ENCODE measurements around the gene STARD3. TPM values are rescaled to one million over a fixed set of nuclear protein-coding genes. Genes with fewer than 3 reads are reported as not detected.

The STARD3 gene
- total RNA-seq, 1 donor from 2014 or later, result 18.4 TPM

DNA sequence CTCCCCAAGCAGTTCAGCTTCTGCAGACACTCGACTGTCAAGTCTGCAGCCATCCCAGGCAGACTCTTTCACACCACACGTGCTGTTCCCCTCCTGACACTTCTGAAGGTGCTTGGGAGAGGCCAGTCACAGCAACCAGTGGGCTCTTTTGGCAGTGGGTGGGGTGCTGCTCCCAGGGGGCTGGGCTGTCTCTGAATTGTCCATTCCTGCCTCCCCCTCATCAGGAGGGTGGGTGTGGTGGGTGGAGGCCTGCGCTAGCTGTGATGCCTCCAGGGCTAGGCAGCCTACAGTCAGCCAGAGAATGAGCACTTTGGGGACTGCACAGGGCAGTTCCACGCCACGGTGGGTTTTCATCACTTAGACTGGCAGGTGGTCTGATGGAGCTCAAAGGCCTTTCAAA, 10.3 kb downstream of the STARD3 start:
- DNase-seq (ENCODE audit: low read depth) (no peak), FAIRE-seq (no peak)
- no peak overlapping the region for H3K4me3 ChIP-seq (ENCODE audit: low read depth, low read length)
- H3K27me3 ChIP-seq (ENCODE audit: control insufficient read depth, insufficient read depth, low read length), result no peaks in the 10 kb centered on the region
- TF ChIP-seq, protein P1, sequence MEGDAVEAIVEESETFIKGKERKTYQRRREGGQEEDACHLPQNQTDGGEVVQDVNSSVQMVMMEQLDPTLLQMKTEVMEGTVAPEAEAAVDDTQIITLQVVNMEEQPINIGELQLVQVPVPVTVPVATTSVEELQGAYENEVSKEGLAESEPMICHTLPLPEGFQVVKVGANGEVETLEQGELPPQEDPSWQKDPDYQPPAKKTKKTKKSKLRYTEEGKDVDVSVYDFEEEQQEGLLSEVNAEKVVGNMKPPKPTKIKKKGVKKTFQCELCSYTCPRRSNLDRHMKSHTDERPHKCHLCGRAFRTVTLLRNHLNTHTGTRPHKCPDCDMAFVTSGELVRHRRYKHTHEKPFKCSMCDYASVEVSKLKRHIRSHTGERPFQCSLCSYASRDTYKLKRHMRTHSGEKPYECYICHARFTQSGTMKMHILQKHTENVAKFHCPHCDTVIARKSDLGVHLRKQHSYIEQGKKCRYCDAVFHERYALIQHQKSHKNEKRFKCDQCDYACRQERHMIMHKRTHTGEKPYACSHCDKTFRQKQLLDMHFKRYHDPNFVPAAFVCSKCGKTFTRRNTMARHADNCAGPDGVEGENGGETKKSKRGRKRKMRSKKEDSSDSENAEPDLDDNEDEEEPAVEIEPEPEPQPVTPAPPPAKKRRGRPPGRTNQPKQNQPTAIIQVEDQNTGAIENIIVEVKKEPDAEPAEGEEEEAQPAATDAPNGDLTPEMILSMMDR (IDR thresholded peaks at IDR 0.05; ENCODE audit: insufficient read depth, low read length, severe bottlenecking), result no peak
- H3K36me3 ChIP-seq (ENCODE audit: control insufficient read depth, insufficient read depth, low read length), result no peaks in the 10 kb centered on the region

DNA sequence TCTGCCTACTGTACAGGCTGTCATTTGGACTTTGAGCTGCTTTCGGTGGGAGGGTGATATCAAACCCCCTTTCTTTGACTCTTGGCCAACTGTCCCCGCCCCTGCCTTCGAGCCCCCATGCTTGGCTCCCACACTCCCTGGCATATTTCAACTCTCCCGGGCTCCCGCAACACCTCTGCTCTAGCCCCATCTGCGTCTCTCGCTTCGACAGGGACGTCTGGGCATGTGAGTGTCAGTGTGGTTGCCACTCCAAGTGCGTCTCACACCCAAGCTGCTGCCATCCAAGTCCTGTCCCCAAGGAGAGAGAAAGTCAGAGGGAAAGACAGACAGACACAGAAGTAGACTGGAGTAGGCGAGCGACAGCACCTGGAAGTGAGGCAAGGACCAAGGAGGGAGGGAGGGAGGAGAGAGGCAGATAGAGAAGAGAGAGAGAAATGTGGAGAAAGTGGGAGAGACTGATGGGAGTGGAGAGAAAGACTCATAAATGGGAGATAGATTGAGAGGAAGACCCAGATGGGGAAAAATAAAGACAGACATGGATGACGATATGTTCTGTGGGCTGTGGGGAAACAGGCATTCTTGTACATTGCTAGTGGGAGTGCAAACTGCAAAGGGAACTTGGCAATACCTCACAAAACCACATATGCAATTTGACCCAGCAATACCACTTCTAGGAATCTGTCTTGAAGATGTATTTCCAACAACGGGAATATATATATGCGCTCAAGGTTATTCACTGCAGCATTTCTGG, 11.8 kb downstream of the STARD3 start:
- DNase-seq (ENCODE audit: low read depth) (no peak), FAIRE-seq (no peak)
- Histone ChIP-seq H3K36me3 (ENCODE audit: control insufficient read depth, insufficient read depth, low read length) (no peaks in the 10 kb centered on the region), H3K27me3 (ENCODE audit: control insufficient read depth, insufficient read depth, low read length) (no peaks in the 10 kb centered on the region), H3K4me3 (ENCODE audit: low read depth, low read length) (no peak overlapping the region)
- TF ChIP-seq, protein P1 (IDR thresholded peaks at IDR 0.05; ENCODE audit: insufficient read depth, low read length, severe bottlenecking), result no peak

DNA sequence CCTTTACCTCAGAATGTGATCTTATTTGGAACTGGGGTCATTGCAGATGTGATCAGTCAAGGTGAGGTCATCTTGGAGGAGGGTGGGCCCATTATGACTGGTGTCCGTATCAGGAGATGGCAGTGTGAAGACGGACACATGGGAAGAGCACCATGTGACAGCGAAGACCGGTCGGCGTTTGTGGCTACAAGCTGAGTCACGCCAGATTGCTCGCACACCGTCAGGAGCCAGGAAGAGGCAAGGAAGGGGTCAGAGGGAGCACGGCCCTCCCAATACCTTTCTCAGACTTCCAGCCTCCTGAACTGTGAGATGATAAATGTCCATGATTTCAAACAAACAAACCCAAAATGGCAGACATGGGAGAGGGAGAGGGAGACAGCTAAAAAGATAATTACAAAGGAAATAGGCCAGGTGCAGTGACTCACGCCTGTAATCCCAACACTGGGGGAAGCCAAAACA, 13.2 kb downstream of the STARD3 start:
- Histone ChIP-seq H3K36me3 (ENCODE audit: control insufficient read depth, insufficient read depth, low read length) (no peaks in the 10 kb centered on the region), H3K4me3 (ENCODE audit: low read depth, low read length) (no peak overlapping the region), H3K27me3 (ENCODE audit: control insufficient read depth, insufficient read depth, low read length) (no peaks in the 10 kb centered on the region)
- FAIRE-seq (no peak), DNase-seq (ENCODE audit: low read depth) (no peak)
- TF ChIP-seq, protein P1 (IDR thresholded peaks at IDR 0.05; ENCODE audit: insufficient read depth, low read length, severe bottlenecking), result no peak

DNA sequence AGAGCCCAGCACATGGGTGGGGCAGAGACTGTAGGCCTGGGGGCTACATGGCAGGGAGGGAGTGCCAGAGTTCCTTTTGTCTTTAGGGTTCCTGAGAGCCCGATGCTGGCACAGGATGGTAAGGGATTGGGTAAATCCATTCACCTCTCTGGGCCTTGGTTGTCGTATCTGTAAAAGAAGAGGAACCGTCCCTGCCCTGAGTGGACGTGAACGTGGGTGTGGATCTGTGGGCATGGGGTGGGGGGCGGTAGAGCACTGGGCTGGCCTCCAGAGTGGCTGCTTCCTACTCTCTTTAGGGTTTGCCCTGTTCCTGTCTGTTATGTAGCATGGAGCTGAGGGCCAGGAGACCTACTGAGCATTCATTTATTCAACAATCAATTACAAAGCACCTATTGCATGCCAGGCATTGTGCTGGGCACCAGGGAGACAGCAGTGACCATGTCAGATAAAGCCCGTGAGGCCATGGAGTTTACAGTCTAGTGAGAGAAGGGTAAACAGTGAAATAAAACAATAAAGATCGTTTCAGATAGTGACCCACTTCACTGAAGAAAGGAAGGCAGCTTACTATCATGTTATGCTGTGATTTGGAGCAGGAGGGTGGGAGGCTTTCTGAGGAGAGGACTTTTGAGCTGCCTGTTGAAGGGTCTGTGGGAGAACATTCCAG, 15.1 kb downstream of the STARD3 start:
- no peak overlapping the region for H3K4me3 ChIP-seq (ENCODE audit: low read depth, low read length)
- no peak for DNase-seq (ENCODE audit: low read depth)
- TF ChIP-seq, protein P1 (IDR thresholded peaks at IDR 0.05; ENCODE audit: insufficient read depth, low read length, severe bottlenecking), result no peak
- FAIRE-seq, result no peak
- peaks cover 1% of the 10 kb centered on the region for H3K36me3 ChIP-seq (ENCODE audit: control insufficient read depth, insufficient read depth, low read length)
- no peaks in the 10 kb centered on the region for H3K27me3 ChIP-seq (ENCODE audit: control insufficient read depth, insufficient read depth, low read length)

DNA sequence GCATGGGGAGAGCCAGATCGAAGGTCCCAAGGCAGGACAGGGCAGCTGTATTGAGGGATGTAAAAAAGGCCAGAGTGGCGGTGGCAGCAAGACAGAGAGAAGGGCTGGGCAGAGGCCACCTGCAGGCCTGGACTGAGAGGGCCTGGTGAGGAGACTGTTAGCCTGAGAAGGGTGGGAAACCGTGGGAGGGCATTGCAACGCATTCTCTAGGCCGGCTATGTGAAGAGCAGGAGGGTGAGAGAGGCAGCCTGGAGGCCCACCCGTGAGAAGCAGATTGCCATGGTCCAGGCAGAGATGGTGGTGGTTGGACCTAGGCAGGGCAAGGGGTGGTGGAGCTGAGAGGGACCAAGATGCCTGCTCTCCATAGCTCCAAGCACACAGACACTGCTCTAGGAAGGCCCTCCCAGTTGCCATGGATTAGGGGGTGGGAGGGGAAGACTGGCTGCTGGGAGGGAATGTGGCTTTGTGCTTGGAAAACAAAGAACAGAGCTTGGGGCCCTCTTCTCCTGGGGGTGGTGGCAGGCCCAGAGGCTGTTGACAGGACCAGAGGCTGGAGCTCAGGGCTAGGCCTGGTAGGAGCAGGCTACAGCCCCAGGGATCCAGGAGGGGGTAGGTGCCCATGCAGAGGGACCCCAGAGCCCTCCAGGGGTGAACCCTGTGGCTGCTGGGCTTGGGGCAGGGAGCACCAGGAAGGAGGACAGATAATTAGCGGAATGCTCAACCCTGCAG, 15.8 kb downstream of the STARD3 start:
- peaks cover 1% of the 10 kb centered on the region for H3K36me3 ChIP-seq (ENCODE audit: control insufficient read depth, insufficient read depth, low read length)
- TF ChIP-seq, protein P1 (IDR thresholded peaks at IDR 0.05; ENCODE audit: insufficient read depth, low read length, severe bottlenecking), result no peak
- H3K27me3 ChIP-seq (ENCODE audit: control insufficient read depth, insufficient read depth, low read length), result no peaks in the 10 kb centered on the region
- DNase-seq (ENCODE audit: low read depth) (no peak), FAIRE-seq (no peak)
- no peak overlapping the region for H3K4me3 ChIP-seq (ENCODE audit: low read depth, low read length)
